ENCODE data around the gene CSTPP1.

GRCh38 chr11:46914910-46915309, 21.7 kb upstream of the CSTPP1 start:
- no peak for TF ChIP-seq POLR2AphosphoS5 (IDR thresholded peaks at IDR 0.05; ENCODE audit: low read depth, low read length)
- TF ChIP-seq, protein P1, sequence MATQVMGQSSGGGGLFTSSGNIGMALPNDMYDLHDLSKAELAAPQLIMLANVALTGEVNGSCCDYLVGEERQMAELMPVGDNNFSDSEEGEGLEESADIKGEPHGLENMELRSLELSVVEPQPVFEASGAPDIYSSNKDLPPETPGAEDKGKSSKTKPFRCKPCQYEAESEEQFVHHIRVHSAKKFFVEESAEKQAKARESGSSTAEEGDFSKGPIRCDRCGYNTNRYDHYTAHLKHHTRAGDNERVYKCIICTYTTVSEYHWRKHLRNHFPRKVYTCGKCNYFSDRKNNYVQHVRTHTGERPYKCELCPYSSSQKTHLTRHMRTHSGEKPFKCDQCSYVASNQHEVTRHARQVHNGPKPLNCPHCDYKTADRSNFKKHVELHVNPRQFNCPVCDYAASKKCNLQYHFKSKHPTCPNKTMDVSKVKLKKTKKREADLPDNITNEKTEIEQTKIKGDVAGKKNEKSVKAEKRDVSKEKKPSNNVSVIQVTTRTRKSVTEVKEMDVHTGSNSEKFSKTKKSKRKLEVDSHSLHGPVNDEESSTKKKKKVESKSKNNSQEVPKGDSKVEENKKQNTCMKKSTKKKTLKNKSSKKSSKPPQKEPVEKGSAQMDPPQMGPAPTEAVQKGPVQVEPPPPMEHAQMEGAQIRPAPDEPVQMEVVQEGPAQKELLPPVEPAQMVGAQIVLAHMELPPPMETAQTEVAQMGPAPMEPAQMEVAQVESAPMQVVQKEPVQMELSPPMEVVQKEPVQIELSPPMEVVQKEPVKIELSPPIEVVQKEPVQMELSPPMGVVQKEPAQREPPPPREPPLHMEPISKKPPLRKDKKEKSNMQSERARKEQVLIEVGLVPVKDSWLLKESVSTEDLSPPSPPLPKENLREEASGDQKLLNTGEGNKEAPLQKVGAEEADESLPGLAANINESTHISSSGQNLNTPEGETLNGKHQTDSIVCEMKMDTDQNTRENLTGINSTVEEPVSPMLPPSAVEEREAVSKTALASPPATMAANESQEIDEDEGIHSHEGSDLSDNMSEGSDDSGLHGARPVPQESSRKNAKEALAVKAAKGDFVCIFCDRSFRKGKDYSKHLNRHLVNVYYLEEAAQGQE (IDR thresholded peaks at IDR 0.05; ENCODE audit: insufficient read depth in 1 of 2, low read depth in 2 of 2, low read length in 2 of 2): no peak

Measured in PFSK-1 (cell line).